Sigmoid colon (tissue), 7 donors: ENCODE measurements around the gene ZSCAN22. TPM values are rescaled to one million over a fixed set of nuclear protein-coding genes. Genes with fewer than 3 reads are reported as not detected.
"Not testable (repeated sequence)": the region's sequence is repeated elsewhere in the genome, so short reads cannot be mapped to it uniquely, and the experiment has no call there.

ENCODE experiments used
- DNase-seq: peaks from one replicate; pipeline ENCODE4 v3.0.0-alpha.2; 2019
- H3K27ac ChIP-seq, 4 donors: fragments of 200-600 bp; sonication (generic); one replicate each; pipeline ENCODE4 v1.5.1; 2016 to 2019; ENCODE audit warnings: mild to moderate bottlenecking in 1 of 4
- H3K27me3 ChIP-seq, 3 donors: fragments of 200-600 bp; sonication (generic); one replicate each; pipeline ENCODE4 v1.5.1; 2019; ENCODE audit warnings: mild to moderate bottlenecking in 1 of 3
- H3K36me3 ChIP-seq, 4 donors: fragments of 200-600 bp; sonication (generic); one replicate each; pipeline ENCODE4 v1.5.1; 2016 to 2019
- H3K4me1 ChIP-seq, 4 donors: fragments of 200-600 bp; sonication (generic); one replicate each; pipeline ENCODE4 v1.5.1; 2017 to 2019
- H3K4me3 ChIP-seq, 4 donors: fragments of 200-600 bp; sonication (generic); one replicate each; pipeline ENCODE4 v1.5.1; 2017 to 2019; ENCODE audit warnings: mild to moderate bottlenecking in 2 of 4, moderate library complexity in 1 of 4
- H3K9me3 ChIP-seq, 4 donors: fragments of 200-600 bp in 3 of 4; sonication (generic) in 3 of 4; one replicate each; pipeline versions ENCODE4 v1.5.1 to v1.6.1; 2013 to 2019
- CTCF ChIP-seq, 4 experiments: fragments of 450-650 bp in 3 of 4; fragments of 200-600 bp in 1 of 4; IDR thresholded peaks; one replicate each; pipeline ENCODE4 v1.5.1; 2016 to 2019; ENCODE audit warnings: antibody characterized with exemption in 4 of 4, mild to moderate bottlenecking in 3 of 4, moderate library complexity in 2 of 4
- EP300 ChIP-seq, 4 donors: sonication (generic); formaldehyde crosslinking; IDR thresholded peaks; one replicate each; pipeline ENCODE4 v1.6.1; 2017; ENCODE audit warnings: antibody characterized with exemption in 4 of 4
- POLR2A ChIP-seq, 2 donors: fragments of 450-650 bp; IDR thresholded peaks; one replicate each; pipeline ENCODE4 v1.6.1; 2016; ENCODE audit warnings: antibody characterized with exemption in 2 of 2, mild to moderate bottlenecking in 2 of 2, moderate library complexity in 2 of 2
- POLR2AphosphoS5 ChIP-seq, 4 donors: sonication (generic); formaldehyde crosslinking; IDR thresholded peaks; one replicate each; pipeline ENCODE4 v1.6.1; 2017; ENCODE audit warnings: antibody characterized with exemption in 4 of 4
- WGBS, 2 donors: extraction: QIAGEN DNeasy Blood & Tissue Kit; methylation state at CpG; one replicate each; pipeline ENCODE4 v1.1.7; 2013; 5-methylcytosine and 5-hydroxymethylcytosine counted together
- intact Hi-C: fragments of 100-400 bp; cut with DNase I; formaldehyde crosslinking; loops from one replicate; pipeline ENCODE4 v1.15.1; 2023
- polyA plus RNA-seq, 3 donors: library from polyadenylated mRNA; stranded (reverse); fragments of 200-250 nt; gene quantifications; one replicate each; pipeline ENCODE4 v1.2.3, GENCODE V29; 2013
- total RNA-seq, 4 donors: library from RNA; depleted of rRNA; stranded (reverse); fragments of >200 nt; gene quantifications; one replicate each; pipeline ENCODE4 v1.1.0, GENCODE V29; 2016
- donor health status: healthy with polysubstance abuse.
- donor health status: Bipolar disorder and iron deficiency.
- donor health status: healthy.

ZSCAN22 gene
- total and polyA plus RNA-seq, 7 donors, result 0.60 to 3.6 (median 1.4) TPM

- intact Hi-C loops, result no loop called here
- Histone ChIP-seq H3K9me3 (no peaks in the 10 kb centered on the region), H3K27me3 (no peaks in the 10 kb centered on the region), H3K27ac (no peak overlapping the region), H3K4me3 (no peak overlapping the region), H3K4me1 (peaks cover 0 to 2% (median under 1%) of the 10 kb centered on the region in 4 donors), H3K36me3 (no peaks in the 10 kb centered on the region)
- DNase-seq, result no peak
- TF ChIP-seq POLR2A (IDR thresholded peaks at IDR 0.05), result no peak
- no peak for TF ChIP-seq EP300 (IDR thresholded peaks at IDR 0.05)
- TF ChIP-seq POLR2AphosphoS5 (IDR thresholded peaks at IDR 0.05), result no peak
- TF ChIP-seq CTCF (IDR thresholded peaks at IDR 0.05), result no peak
- 89 to 90% methylated on average over 4 of the region's 4 CpGs for WGBS, 2 donors
Measured at GRCh38 chr19:58374200-58374599, 47.4 kb downstream of the ZSCAN22 start.

GRCh38 chr19:58376724-58377123, 49.9 kb downstream of the ZSCAN22 start:
- H3K27me3 ChIP-seq, H3K36me3 ChIP-seq, H3K4me3 ChIP-seq, DNase-seq, intact Hi-C loops, H3K9me3 ChIP-seq, H3K27ac ChIP-seq: not testable (repeated sequence)
- H3K4me1 ChIP-seq, result peaks cover 0 to 20% (median 13%) of the 10 kb centered on the region in 4 donors
- 86 to 87% methylated on average over 7 of the region's 7 CpGs for WGBS, 2 donors

- Histone ChIP-seq H3K27me3 (no peaks in the 10 kb centered on the region), H3K9me3 (no peaks in the 10 kb centered on the region), H3K4me3 (no peak overlapping the region), H3K4me1 (peaks cover 0 to 26% (median 17%) of the 10 kb centered on the region in 4 donors), H3K27ac (peak overlapping the region in 1 of 4 donors; percentile 96), H3K36me3 (no peaks in the 10 kb centered on the region)
- no peak for TF ChIP-seq EP300 (IDR thresholded peaks at IDR 0.05)
- no peak for TF ChIP-seq CTCF (IDR thresholded peaks at IDR 0.05)
- no peak for TF ChIP-seq POLR2A (IDR thresholded peaks at IDR 0.05)
- TF ChIP-seq POLR2AphosphoS5 (IDR thresholded peaks at IDR 0.05), result no peak
- WGBS, 2 donors, result 93 to 94% methylated on average over 6 of the region's 6 CpGs
- no peak for DNase-seq
- intact Hi-C loops, result no loop called here
Measured at GRCh38 chr19:58379246-58379645, 52.5 kb downstream of the ZSCAN22 start.

- no peak for TF ChIP-seq CTCF (IDR thresholded peaks at IDR 0.05)
- no peak for TF ChIP-seq EP300 (IDR thresholded peaks at IDR 0.05)
- no peak for TF ChIP-seq POLR2AphosphoS5 (IDR thresholded peaks at IDR 0.05)
- no peak for TF ChIP-seq POLR2A (IDR thresholded peaks at IDR 0.05)
- no peaks in the 10 kb centered on the region for H3K27me3 ChIP-seq
- DNase-seq, result no peak
- intact Hi-C loops, result loop anchor here (2.0 kb wide), 1 partner anchor 17 kb away; the partner anchor contains the start of gene ZNF497
- H3K9me3 ChIP-seq, result no peaks in the 10 kb centered on the region
- peaks cover 0 to 26% (median 18%) of the 10 kb centered on the region in 4 donors for H3K4me1 ChIP-seq
- H3K27ac ChIP-seq, result peak overlapping the region; percentile 92 to 96 (median 96)
- H3K4me3 ChIP-seq, result peak overlapping the region; percentile 75 to 93 (median 88)
- WGBS, 2 donors, result 3 to 7% methylated on average over 24 of the region's 24 CpGs
- H3K36me3 ChIP-seq, result no peaks in the 10 kb centered on the region
Measured at GRCh38 chr19:58380037-58380661, 53.4 kb downstream of the ZSCAN22 start.

- peak; percentile 100 for DNase-seq
- peak within 1 kb of the TSS; percentile 92 to 96 (median 96) for H3K27ac ChIP-seq
- TF ChIP-seq POLR2AphosphoS5 (IDR thresholded peaks at IDR 0.05) (peak; percentile 65 to 91 (median 80)), EP300 (IDR thresholded peaks at IDR 0.05) (no peak), POLR2A (IDR thresholded peaks at IDR 0.05) (peak; percentile 78 to 81), CTCF (IDR thresholded peaks at IDR 0.05) (no peak)
- 0% methylated on average over 83 of the region's 83 CpGs for WGBS, 2 donors
- intact Hi-C loops, result loop anchor here (1.0 to 2.0 kb wide), 2 partner anchors 18 to 54 kb away; partner anchors contain the start of gene ZNF497
- no peaks in the 10 kb centered on the region for H3K27me3 ChIP-seq
- H3K4me1 ChIP-seq, result peaks cover 0 to 33% (median 24%) of the 10 kb centered on the region in 4 donors
- peak within 1 kb of the TSS; percentile 75 to 93 (median 88) for H3K4me3 ChIP-seq
- no peaks in the 10 kb centered on the region for H3K36me3 ChIP-seq
- H3K9me3 ChIP-seq, result no peaks in the 10 kb centered on the region
Measured at GRCh38 chr19:58380662-58381459, 54.1 kb downstream of the ZSCAN22 start, which contains the start of gene ZNF837. Gene ZNF837, minus strand, starts transcription at chr19:58381030. Its CDS starts 11,698 bp downstream, at chr19:58369332.
